Astrocyte of the cerebellum (primary cell): ENCODE measurements around the gene CRELD2.

Experiments
- DNase-seq: peaks from one replicate; pipeline ENCODE4 v3.0.0-alpha.2; 2011; ENCODE audit warnings: low read depth
- H3K4me3 ChIP-seq: 2 replicates; pipeline ENCODE4 v1.5.1; 2011; ENCODE audit warnings: mild to moderate bottlenecking, low read depth, low read length, moderate library complexity
- CTCF ChIP-seq: IDR thresholded peaks from 2 replicates; pipeline ENCODE4 v1.5.1; 2012; ENCODE audit warnings: low read length, low read depth, moderate library complexity, mild to moderate bottlenecking; ENCODE audit errors: missing control alignments
- in situ Hi-C: cut with HindIII; loops from 2 replicates; pipeline ENCODE4 v1.10.0; 2017; ENCODE audit warnings: low sequenced_read_pairs

CRELD2 gene

DNA sequence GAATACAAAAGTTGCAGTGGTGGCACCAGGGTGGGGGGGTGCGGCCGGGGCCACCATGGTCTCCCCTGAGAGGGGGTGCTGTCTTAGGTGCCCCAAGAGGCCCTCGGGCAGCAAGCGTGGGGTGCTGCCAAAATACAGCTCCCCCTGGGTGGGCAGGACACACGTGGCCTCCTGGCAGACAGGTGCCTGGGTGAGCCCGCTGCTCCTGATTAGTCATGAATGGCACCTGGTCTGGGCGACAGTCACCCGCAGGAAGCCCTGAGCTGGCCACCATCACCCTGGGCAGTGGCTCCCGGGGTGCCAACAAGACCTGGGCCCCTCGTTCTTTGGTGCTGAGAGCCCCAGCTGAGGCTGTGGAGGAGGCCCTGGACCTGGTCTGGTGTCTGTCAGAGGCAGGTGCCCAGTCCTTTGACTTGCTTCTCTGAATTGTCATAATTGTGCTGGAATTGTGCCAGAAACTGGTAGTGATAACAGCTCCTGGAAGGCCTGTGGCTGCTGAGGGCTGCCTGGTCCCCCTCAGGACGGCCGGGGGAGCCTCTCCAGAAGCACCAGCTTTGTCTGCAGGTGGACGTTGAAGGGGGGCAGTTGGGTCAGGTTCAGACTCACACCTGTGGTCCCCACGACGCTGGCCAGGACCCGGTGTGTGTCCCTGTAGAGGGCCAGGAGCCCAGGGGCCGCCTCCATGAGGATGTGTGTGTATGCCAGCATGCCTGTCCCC lies 15.0 kb upstream of the CRELD2 start:
- H3K4me3 ChIP-seq = no peak overlapping the region
- no peak for TF ChIP-seq CTCF
- in situ Hi-C loops = loop anchor here (25.0 kb wide), 1 partner anchor 116 kb away; no protein-coding TSS in a partner anchor
- no peak for DNase-seq

- in situ Hi-C loops = loop anchor here (25.0 kb wide), 1 partner anchor 117 kb away; no protein-coding TSS in a partner anchor
- no peak overlapping the region for H3K4me3 ChIP-seq
- TF ChIP-seq CTCF = no peak
- DNase-seq = no peak
These were observed 14.4 kb upstream of the CRELD2 start for GRCh38 chr22:49904040-49904369.

- in situ Hi-C loops = loop anchor here (25.0 kb wide), 1 partner anchor 118 kb away; no protein-coding TSS in a partner anchor
- DNase-seq = no peak
- no peak for TF ChIP-seq CTCF
- H3K4me3 ChIP-seq = no peak overlapping the region
These were observed 13.0 kb upstream of the CRELD2 start for GRCh38 chr22:49905465-49905864.

- TF ChIP-seq CTCF = no peak
- in situ Hi-C loops = loop anchor here (25.0 kb wide), 1 partner anchor 119 kb away; no protein-coding TSS in a partner anchor
- no peak for DNase-seq
- H3K4me3 ChIP-seq = no peak overlapping the region
These were observed 12.2 kb upstream of the CRELD2 start for GRCh38 chr22:49906071-49906798.

DNA sequence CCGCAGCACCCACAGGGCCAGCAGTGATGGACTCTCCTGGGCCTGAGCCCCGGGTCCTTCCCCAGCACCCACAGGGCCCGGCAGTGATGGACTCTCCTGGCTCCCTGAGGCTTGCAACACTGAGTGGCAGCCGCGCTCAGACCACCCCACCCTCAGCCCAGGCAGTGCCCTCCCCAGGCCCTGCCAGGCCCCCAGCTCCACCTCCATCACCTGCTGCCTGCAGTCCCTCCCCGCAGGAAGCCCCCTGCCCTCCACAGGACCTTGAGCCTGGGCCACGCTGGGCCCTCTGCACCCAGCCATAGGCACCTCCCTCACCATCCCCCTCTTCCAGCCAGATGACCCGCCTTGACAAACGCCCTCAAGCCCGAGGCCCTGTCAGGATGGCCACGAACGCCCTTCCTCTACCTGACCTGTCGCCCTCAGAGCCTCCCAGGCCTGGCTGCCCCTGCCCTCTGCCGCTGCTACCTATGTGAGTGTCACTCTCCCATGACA lies 11.6 kb upstream of the CRELD2 start:
- in situ Hi-C loops = loop anchor here (25.0 kb wide), 1 partner anchor 120 kb away; no protein-coding TSS in a partner anchor
- TF ChIP-seq CTCF = no peak
- no peak overlapping the region for H3K4me3 ChIP-seq
- DNase-seq = no peak

GRCh38 chr22:49907807-49908206 lies 10.6 kb upstream of the CRELD2 start:
- TF ChIP-seq CTCF = no peak
- no peak for DNase-seq
- in situ Hi-C loops = loop anchor here (25.0 kb wide), 1 partner anchor 121 kb away; no protein-coding TSS in a partner anchor

More at GRCh38 chr22:49907807-49908206, 10.6 kb upstream of the CRELD2 start:
- no peak overlapping the region for H3K4me3 ChIP-seq
